Measurements from ENCODE around the gene FAM163B. TPM values are rescaled to one million over a fixed set of nuclear protein-coding genes. Genes with fewer than 3 reads are reported as not detected.

Gene FAM163B
- total RNA-seq, 1 donor from 2014 or later = not detected

DNA sequence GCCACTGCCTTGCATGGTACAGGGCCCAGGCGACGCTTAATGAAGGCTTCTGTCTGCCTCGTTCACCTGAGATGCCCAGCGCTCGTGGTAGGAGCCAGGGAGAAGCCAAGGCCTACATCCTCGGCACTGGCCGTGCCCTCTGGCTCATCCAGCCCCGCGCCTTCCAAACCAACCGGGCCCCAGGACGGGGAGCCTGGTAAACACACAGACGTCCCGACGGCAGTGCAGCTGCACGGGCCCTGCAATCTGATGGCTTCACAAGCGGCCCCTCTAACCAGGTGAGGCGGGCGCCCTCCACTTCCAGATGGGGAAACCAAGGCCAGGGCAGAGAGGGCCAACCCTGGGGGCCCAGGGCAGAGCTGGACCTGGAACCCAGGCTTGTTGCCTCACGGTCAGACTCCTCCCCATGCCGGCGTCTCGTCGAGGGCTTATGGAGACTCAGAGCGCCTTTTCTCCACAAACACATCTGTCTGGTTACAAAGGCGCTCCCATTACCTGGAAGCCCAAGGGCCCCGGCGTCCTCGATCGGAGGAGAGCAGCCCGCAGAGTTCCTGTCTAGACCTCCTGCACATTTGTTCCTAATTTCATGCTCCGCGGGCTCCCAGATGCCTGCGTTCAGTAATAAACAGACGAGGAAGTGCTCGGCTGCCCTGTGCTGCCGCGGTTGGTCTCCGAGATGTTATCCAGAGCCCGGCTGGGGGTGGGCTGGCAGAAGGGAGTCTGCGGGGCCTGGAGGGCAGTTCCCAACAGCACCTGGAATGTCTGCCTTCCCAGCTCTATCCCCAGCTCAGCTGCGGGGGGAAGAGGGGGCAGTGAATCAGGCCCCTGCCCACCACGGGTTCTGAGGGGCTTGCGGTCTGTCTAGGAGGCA lies 23.5 kb downstream of the FAM163B start:
- Histone ChIP-seq H3K27me3 (ENCODE audit: control insufficient read depth in 3 of 3, insufficient read depth in 3 of 3, low read length in 3 of 3) (peaks cover 41 to 68% (median 47%) of the 10 kb centered on the region in 3 donors), H3K36me3 (ENCODE audit: control insufficient read depth in 3 of 3, insufficient read depth in 3 of 3, low read length in 3 of 3) (no peaks in the 10 kb centered on the region), H3K4me3 (ENCODE audit: low read length in 3 of 3) (no peak overlapping the region), H3K27ac (ENCODE audit: low read depth, low read length) (no peak overlapping the region), H3K9ac (ENCODE audit: low read depth in 1 of 3, low read length in 3 of 3) (no peak overlapping the region), H3K9me3 (ENCODE audit: control insufficient read depth in 3 of 3, low read length in 3 of 3) (no peaks in the 10 kb centered on the region), H3K4me1 (ENCODE audit: control insufficient read depth in 3 of 3, insufficient read depth in 3 of 3, low read length in 3 of 3) (peaks cover 9 to 11% (median 11%) of the 10 kb centered on the region in 3 donors)

DNA sequence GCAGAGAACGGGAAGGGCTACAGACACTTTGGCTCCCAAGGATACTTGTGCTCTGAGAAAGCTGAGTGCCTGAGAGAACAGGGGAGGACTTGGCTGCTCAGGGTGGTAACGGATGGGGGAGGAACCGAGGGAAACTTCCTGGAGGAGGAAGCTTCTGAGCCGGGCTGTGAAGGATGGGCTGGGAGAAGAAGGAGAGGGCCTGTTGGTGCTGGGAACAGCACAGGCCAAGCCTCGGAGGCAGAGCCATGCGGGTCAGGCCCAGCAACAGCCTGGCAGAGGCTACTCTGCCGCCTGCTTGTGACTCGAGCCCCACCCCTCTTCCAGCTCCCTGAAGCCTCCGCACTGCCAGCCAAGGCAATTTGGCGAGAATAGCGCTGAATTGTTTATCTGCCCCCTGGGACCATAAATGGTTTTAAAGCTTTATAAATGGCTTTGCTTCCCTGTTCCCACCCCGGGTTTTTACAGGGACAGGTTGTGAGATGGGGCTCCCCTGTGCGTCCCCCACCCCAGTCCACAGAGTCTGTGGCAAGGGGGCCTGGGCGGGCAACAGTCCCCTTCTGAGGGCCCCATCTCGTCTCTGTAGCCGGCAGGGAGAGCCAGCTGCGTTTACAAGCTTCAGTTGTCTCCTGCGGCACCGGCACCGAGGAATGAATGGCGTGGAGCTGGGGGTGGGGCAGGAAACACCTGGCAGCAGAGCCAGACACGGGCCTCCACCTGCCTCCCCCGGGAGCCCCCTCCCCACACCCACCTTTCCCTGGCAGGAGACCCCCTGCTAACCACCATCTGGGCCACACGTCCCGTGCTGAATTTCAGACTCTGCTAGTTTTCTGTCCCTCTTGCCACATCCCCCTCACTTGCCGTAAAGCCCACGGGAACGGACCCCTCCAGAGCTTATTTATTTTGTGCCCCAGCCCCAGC lies 24.4 kb downstream of the FAM163B start:
- no peaks in the 10 kb centered on the region for H3K36me3 ChIP-seq (ENCODE audit: control insufficient read depth in 3 of 3, insufficient read depth in 3 of 3, low read length in 3 of 3)
- no peaks in the 10 kb centered on the region for H3K9me3 ChIP-seq (ENCODE audit: control insufficient read depth in 3 of 3, low read length in 3 of 3)
- H3K27me3 ChIP-seq (ENCODE audit: control insufficient read depth in 3 of 3, insufficient read depth in 3 of 3, low read length in 3 of 3) = peaks cover 41 to 65% (median 47%) of the 10 kb centered on the region in 3 donors
- no peak overlapping the region for H3K9ac ChIP-seq (ENCODE audit: low read depth in 1 of 3, low read length in 3 of 3)
- H3K4me1 ChIP-seq (ENCODE audit: control insufficient read depth in 3 of 3, insufficient read depth in 3 of 3, low read length in 3 of 3) = peaks cover 9 to 11% (median 11%) of the 10 kb centered on the region in 3 donors
- no peak overlapping the region for H3K27ac ChIP-seq (ENCODE audit: low read depth, low read length)
- no peak overlapping the region for H3K4me3 ChIP-seq (ENCODE audit: low read length in 3 of 3)

DNA sequence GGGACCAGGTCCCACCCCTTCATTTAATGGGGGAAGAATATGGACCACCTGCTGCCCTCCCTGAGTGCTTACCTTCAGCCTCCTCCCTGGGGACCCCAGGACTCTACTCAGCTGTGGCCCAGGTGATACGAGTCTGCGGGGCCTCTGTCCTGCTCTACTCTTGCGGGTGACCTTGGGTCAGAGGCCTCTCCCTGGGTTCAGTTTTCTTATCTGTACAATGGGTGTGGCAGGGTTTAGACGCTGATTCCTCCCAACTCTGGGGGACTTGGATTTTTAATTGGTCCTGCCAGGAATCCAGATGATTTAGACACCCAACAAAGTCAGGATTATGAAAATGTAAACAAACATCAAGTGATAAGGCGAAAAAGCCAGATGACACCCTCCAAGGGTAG lies 25.0 kb downstream of the FAM163B start:
- peaks cover 9 to 11% (median 11%) of the 10 kb centered on the region in 3 donors for H3K4me1 ChIP-seq (ENCODE audit: control insufficient read depth in 3 of 3, insufficient read depth in 3 of 3, low read length in 3 of 3)
- H3K9me3 ChIP-seq (ENCODE audit: control insufficient read depth in 3 of 3, low read length in 3 of 3) = no peaks in the 10 kb centered on the region
- H3K36me3 ChIP-seq (ENCODE audit: control insufficient read depth in 3 of 3, insufficient read depth in 3 of 3, low read length in 3 of 3) = no peaks in the 10 kb centered on the region
- no peak overlapping the region for H3K4me3 ChIP-seq (ENCODE audit: low read length in 3 of 3)
- H3K27ac ChIP-seq (ENCODE audit: low read depth, low read length) = no peak overlapping the region
- peaks cover 45 to 65% (median 49%) of the 10 kb centered on the region in 3 donors for H3K27me3 ChIP-seq (ENCODE audit: control insufficient read depth in 3 of 3, insufficient read depth in 3 of 3, low read length in 3 of 3)
- no peak overlapping the region for H3K9ac ChIP-seq (ENCODE audit: low read depth in 1 of 3, low read length in 3 of 3)

DNA sequence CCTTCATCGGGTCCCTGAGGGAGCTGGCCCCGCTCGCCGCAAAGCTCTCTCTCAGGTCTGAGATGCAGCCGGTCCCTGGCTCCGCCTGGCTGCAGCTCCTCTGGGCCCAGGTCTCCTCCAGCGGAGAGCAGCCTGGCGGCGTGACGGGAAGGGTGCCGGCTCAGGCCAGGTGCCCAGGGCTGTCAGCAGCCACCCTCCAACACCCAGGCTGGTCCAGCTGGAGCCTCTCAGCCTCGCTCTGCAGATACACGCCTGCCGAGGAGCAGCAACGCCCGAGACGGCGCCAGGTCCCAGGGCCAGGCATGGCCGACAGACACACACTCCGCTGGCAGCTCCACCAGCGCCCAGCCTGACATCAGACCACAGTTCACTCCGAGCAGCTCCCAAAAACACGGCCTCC lies 25.6 kb downstream of the FAM163B start:
- peaks cover 9 to 11% (median 11%) of the 10 kb centered on the region in 3 donors for H3K4me1 ChIP-seq (ENCODE audit: control insufficient read depth in 3 of 3, insufficient read depth in 3 of 3, low read length in 3 of 3)
- H3K9me3 ChIP-seq (ENCODE audit: control insufficient read depth in 3 of 3, low read length in 3 of 3) = no peaks in the 10 kb centered on the region
- H3K27me3 ChIP-seq (ENCODE audit: control insufficient read depth in 3 of 3, insufficient read depth in 3 of 3, low read length in 3 of 3) = peaks cover 45 to 62% (median 53%) of the 10 kb centered on the region in 3 donors
- no peak overlapping the region for H3K27ac ChIP-seq (ENCODE audit: low read depth, low read length)
- no peak overlapping the region for H3K4me3 ChIP-seq (ENCODE audit: low read length in 3 of 3)
- H3K9ac ChIP-seq (ENCODE audit: low read depth in 1 of 3, low read length in 3 of 3) = no peak overlapping the region
- no peaks in the 10 kb centered on the region for H3K36me3 ChIP-seq (ENCODE audit: control insufficient read depth in 3 of 3, insufficient read depth in 3 of 3, low read length in 3 of 3)

DNA sequence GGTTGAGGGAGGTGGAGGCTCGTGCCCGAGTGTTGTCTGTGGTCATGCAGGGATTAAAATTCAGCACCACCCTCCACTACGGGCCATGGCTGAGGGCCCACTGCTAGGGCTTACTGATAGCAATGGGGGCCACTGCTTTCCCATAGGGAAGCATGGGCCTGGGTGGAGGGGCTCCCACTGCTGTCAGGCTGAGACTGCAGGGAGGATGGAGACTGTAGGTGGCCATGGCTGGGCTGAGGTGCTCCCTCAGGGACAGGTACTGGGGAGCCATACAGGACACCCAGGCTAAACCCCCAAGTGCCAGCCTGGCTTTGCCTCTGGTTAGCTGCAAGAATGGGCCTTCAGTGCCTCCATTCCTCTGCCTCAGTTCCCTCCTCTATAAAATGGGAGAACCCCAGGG lies 26.1 kb downstream of the FAM163B start:
- Histone ChIP-seq H3K9me3 (ENCODE audit: control insufficient read depth in 3 of 3, low read length in 3 of 3) (no peaks in the 10 kb centered on the region), H3K27ac (ENCODE audit: low read depth, low read length) (no peak overlapping the region), H3K4me3 (ENCODE audit: low read length in 3 of 3) (no peak overlapping the region), H3K27me3 (ENCODE audit: control insufficient read depth in 3 of 3, insufficient read depth in 3 of 3, low read length in 3 of 3) (peaks cover 45 to 59% (median 53%) of the 10 kb centered on the region in 3 donors), H3K4me1 (ENCODE audit: control insufficient read depth in 3 of 3, insufficient read depth in 3 of 3, low read length in 3 of 3) (peaks cover 9 to 11% (median 11%) of the 10 kb centered on the region in 3 donors), H3K9ac (ENCODE audit: low read depth in 1 of 3, low read length in 3 of 3) (no peak overlapping the region), H3K36me3 (ENCODE audit: control insufficient read depth in 3 of 3, insufficient read depth in 3 of 3, low read length in 3 of 3) (no peaks in the 10 kb centered on the region)

DNA sequence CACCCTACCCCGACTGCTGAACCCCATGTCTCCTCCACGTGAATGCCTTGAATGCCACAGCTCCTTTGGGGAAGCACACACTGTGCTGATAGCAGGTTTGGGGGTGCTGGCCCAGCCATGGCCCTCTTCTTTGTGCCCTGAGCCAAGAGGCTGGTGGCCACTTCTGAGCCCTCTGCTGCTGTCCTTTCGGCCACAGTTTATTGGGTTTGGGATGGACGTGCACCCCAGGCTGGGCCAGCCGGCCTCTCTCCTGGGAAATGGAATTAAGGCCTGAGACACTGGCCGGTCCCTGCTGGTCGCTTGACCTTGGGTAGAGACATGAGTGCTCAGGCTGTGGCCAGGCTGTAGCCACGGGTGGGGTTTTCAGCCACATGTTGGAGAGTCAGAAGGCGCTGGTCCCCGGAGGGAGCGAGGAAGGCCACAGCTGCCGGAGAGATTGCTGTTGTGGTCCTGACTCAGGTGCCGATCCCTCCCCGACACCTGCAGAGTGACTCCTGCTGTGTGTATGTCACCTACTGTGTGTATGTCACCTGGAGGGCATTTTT lies 26.6 kb downstream of the FAM163B start:
- Histone ChIP-seq H3K36me3 (ENCODE audit: control insufficient read depth in 3 of 3, insufficient read depth in 3 of 3, low read length in 3 of 3) (no peaks in the 10 kb centered on the region), H3K4me1 (ENCODE audit: control insufficient read depth in 3 of 3, insufficient read depth in 3 of 3, low read length in 3 of 3) (peaks cover 9 to 11% (median 11%) of the 10 kb centered on the region in 3 donors), H3K9me3 (ENCODE audit: control insufficient read depth in 3 of 3, low read length in 3 of 3) (no peaks in the 10 kb centered on the region), H3K27me3 (ENCODE audit: control insufficient read depth in 3 of 3, insufficient read depth in 3 of 3, low read length in 3 of 3) (peaks cover 47 to 57% (median 55%) of the 10 kb centered on the region in 3 donors), H3K27ac (ENCODE audit: low read depth, low read length) (no peak overlapping the region), H3K9ac (ENCODE audit: low read depth in 1 of 3, low read length in 3 of 3) (no peak overlapping the region), H3K4me3 (ENCODE audit: low read length in 3 of 3) (no peak overlapping the region)

DNA sequence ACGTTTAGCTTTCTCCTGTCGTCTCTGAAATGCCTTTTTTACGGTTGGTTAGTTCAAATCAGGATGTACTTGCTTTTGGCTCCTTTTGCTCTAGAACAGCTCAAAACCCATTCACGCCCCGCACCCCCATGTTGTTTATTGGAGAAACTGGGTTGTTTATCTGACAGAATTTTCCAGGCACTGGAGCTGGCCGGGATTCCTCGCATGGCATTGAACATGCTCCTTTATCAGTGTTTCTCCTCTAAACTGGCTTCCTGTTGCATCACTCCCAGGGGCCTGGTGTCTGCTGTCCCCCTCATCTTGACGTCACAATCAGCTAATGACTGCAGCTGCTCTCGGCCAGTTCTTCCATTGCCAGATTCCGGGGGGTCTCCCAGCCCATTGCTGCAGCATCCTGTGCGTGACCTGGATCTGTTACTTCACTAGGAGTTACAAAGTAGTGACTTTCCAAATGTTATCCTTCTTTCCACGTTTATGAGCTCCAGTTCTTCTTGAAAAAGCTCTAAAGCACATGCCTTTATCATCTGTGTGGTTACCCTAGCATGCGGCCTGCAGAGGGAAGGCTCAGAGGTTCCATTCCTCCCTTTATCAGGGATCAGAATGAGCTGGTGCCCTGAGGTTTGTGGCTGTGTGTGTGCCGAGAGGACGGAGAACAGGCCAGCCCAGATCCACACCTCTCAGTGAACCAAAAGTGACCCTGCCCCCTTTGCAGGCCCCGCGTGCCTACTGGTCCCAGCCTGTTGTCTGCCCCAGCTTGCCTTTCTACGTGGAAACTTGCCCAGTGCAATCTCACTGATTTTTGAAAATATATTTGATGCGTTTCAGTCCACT lies 27.5 kb downstream of the FAM163B start:
- Histone ChIP-seq H3K27ac (ENCODE audit: low read depth, low read length) (no peak overlapping the region), H3K36me3 (ENCODE audit: control insufficient read depth in 3 of 3, insufficient read depth in 3 of 3, low read length in 3 of 3) (no peaks in the 10 kb centered on the region), H3K27me3 (ENCODE audit: control insufficient read depth in 3 of 3, insufficient read depth in 3 of 3, low read length in 3 of 3) (peaks cover 40 to 52% (median 49%) of the 10 kb centered on the region in 3 donors), H3K9ac (ENCODE audit: low read depth in 1 of 3, low read length in 3 of 3) (no peak overlapping the region), H3K4me3 (ENCODE audit: low read length in 3 of 3) (no peak overlapping the region), H3K9me3 (ENCODE audit: control insufficient read depth in 3 of 3, low read length in 3 of 3) (no peaks in the 10 kb centered on the region), H3K4me1 (ENCODE audit: control insufficient read depth in 3 of 3, insufficient read depth in 3 of 3, low read length in 3 of 3) (peaks cover 9 to 11% (median 11%) of the 10 kb centered on the region in 3 donors)

DNA sequence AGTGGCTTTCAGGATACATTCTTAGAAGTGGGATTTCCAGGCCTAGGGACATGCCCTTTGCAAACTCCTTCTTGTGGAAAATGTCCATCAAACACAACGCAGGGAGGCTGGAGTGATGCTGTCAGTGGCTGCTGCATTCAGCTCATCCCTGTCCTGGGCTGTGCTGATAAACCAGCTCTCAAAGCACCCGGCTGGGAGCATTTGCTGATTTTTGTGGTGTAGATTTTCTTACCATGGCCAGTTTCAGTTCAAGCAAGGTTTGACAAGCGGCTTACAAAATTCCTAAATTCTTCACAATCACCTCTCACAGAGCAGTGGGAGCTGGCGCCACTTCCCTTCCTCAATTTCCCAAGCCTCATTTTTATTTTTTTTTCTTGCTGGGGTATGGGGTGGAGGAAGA lies 28.2 kb downstream of the FAM163B start:
- H3K4me1 ChIP-seq (ENCODE audit: control insufficient read depth in 3 of 3, insufficient read depth in 3 of 3, low read length in 3 of 3) = peaks cover 9 to 11% (median 11%) of the 10 kb centered on the region in 3 donors
- no peaks in the 10 kb centered on the region for H3K9me3 ChIP-seq (ENCODE audit: control insufficient read depth in 3 of 3, low read length in 3 of 3)
- H3K9ac ChIP-seq (ENCODE audit: low read depth in 1 of 3, low read length in 3 of 3) = no peak overlapping the region
- H3K4me3 ChIP-seq (ENCODE audit: low read length in 3 of 3) = no peak overlapping the region
- H3K27me3 ChIP-seq (ENCODE audit: control insufficient read depth in 3 of 3, insufficient read depth in 3 of 3, low read length in 3 of 3) = peaks cover 33 to 47% (median 47%) of the 10 kb centered on the region in 3 donors
- H3K27ac ChIP-seq (ENCODE audit: low read depth, low read length) = no peak overlapping the region
- H3K36me3 ChIP-seq (ENCODE audit: control insufficient read depth in 3 of 3, insufficient read depth in 3 of 3, low read length in 3 of 3) = no peaks in the 10 kb centered on the region

DNA sequence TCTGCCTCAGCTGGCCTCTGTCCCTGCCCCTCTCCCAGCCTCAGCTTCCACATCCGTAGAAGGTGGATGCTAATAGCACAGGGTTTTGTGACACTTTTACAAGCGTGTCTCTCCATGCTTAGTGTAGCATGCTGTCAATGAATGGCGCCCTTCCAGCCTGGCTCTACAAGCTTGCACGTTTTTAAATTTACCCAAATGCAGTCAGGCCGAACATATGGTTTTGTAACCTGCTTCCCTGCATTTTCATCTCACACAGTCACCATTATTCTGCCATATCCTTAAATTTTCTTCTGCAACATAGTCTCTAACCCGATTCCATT lies 28.8 kb downstream of the FAM163B start:
- Histone ChIP-seq H3K27me3 (ENCODE audit: control insufficient read depth in 3 of 3, insufficient read depth in 3 of 3, low read length in 3 of 3) (peaks cover 26 to 46% (median 41%) of the 10 kb centered on the region in 3 donors), H3K27ac (ENCODE audit: low read depth, low read length) (no peak overlapping the region), H3K4me1 (ENCODE audit: control insufficient read depth in 3 of 3, insufficient read depth in 3 of 3, low read length in 3 of 3) (peaks cover 7 to 9% (median 8%) of the 10 kb centered on the region in 3 donors), H3K36me3 (ENCODE audit: control insufficient read depth in 3 of 3, insufficient read depth in 3 of 3, low read length in 3 of 3) (no peaks in the 10 kb centered on the region), H3K9me3 (ENCODE audit: control insufficient read depth in 3 of 3, low read length in 3 of 3) (no peaks in the 10 kb centered on the region), H3K4me3 (ENCODE audit: low read length in 3 of 3) (no peak overlapping the region), H3K9ac (ENCODE audit: low read depth in 1 of 3, low read length in 3 of 3) (no peak overlapping the region)
